SK-N-SH treated with all-trans-retinoic acid at 6 μM for 48 hours (cell line): ENCODE measurements around the gene CD28.

ENCODE experiments used
- ATAC-seq: fragments of 200-7000 bp; cut with Tn5 transposase; 3 replicates; pipeline ENCODE4 v1.9.1; 2020; ENCODE audit warnings: mild to moderate bottlenecking, moderate library complexity
- ARNTL ChIP-seq: fragments of 450-650 bp; formaldehyde crosslinking; IDR thresholded peaks from 2 replicates; pipeline ENCODE4 v1.5.0; 2020; ENCODE audit warnings: low read depth, mild to moderate bottlenecking, moderate library complexity, borderline replicate concordance
- BACH2 ChIP-seq: fragments of 250-450 bp; sonication (Bioruptor Pico); IDR thresholded peaks from 2 replicates; pipeline ENCODE4 v1.9.0; 2021; ENCODE audit warnings: mild to moderate bottlenecking, borderline replicate concordance
- CREB5 ChIP-seq: fragments of 250-450 bp; sonication (Bioruptor Pico); IDR thresholded peaks from 2 replicates; pipeline ENCODE4 v1.5.1; 2020; ENCODE audit warnings: low read depth, mild to moderate bottlenecking, moderate library complexity
- CSDC2 ChIP-seq: fragments of 250-450 bp; sonication (Bioruptor Pico); IDR thresholded peaks from 2 replicates; pipeline ENCODE4 v1.5.0; 2020; ENCODE audit warnings: mild to moderate bottlenecking, moderate library complexity
- CSRNP3 ChIP-seq: fragments of 250-450 bp; sonication (Bioruptor Pico); IDR thresholded peaks from 2 replicates; pipeline ENCODE4 v1.5.1; 2021; ENCODE audit warnings: mild to moderate bottlenecking, moderate library complexity
- ESRRG ChIP-seq: fragments of 250-450 bp; sonication (Bioruptor Pico); IDR thresholded peaks from 2 replicates; pipeline ENCODE4 v1.6.1; 2021; ENCODE audit warnings: mild to moderate bottlenecking
- GLIS3 ChIP-seq: fragments of 250-450 bp; sonication (Bioruptor Pico); IDR thresholded peaks from 2 replicates; pipeline ENCODE4 v1.5.0; 2020; ENCODE audit warnings: mild to moderate bottlenecking, moderate library complexity
- ISL1 ChIP-seq: fragments of 250-450 bp; sonication (Bioruptor Pico); IDR thresholded peaks from 2 replicates; pipeline ENCODE4 v2.1.2; 2022; ENCODE audit warnings: mild to moderate bottlenecking, moderate library complexity
- OSR1 ChIP-seq: fragments of 250-450 bp; sonication (Bioruptor Pico); IDR thresholded peaks from 2 replicates; pipeline ENCODE4 v1.8.0; 2022; ENCODE audit warnings: moderate library complexity, mild to moderate bottlenecking, inconsistent platforms
- PATZ1 ChIP-seq: fragments of 250-450 bp; sonication (Bioruptor Pico); IDR thresholded peaks from 2 replicates; pipeline ENCODE4 v1.8.0; 2020; ENCODE audit warnings: mild to moderate bottlenecking, moderate library complexity, borderline replicate concordance
- POU6F1 ChIP-seq: fragments of 250-450 bp; sonication (Bioruptor Pico); IDR thresholded peaks from 2 replicates; pipeline ENCODE4 v1.8.0; 2021; ENCODE audit warnings: low read depth, mild to moderate bottlenecking, moderate library complexity, borderline replicate concordance
- PPARA ChIP-seq: fragments of 250-450 bp; sonication (Bioruptor Pico); IDR thresholded peaks from 2 replicates; pipeline ENCODE4 v1.5.0; 2020; ENCODE audit warnings: mild to moderate bottlenecking, borderline replicate concordance
- RARB ChIP-seq: fragments of 250-450 bp; sonication (Bioruptor Pico); IDR thresholded peaks from 2 replicates; pipeline ENCODE4 v1.8.0; 2021; ENCODE audit warnings: mild to moderate bottlenecking, moderate library complexity
- SNAI2 ChIP-seq: fragments of 250-450 bp; sonication (Bioruptor Pico); IDR thresholded peaks from 2 replicates; pipeline ENCODE4 v1.5.0; 2020; ENCODE audit warnings: mild to moderate bottlenecking, moderate library complexity
- TCF4 ChIP-seq: fragments of 250-450 bp; sonication (Bioruptor Pico); IDR thresholded peaks from 2 replicates; pipeline ENCODE4 v1.8.0; 2021; ENCODE audit warnings: mild to moderate bottlenecking, moderate library complexity, borderline replicate concordance
- TOX ChIP-seq: fragments of 250-450 bp; sonication (Bioruptor Pico); IDR thresholded peaks from 2 replicates; pipeline ENCODE4 v1.8.0; 2021; ENCODE audit warnings: mild to moderate bottlenecking, moderate library complexity, borderline replicate concordance
- TSHZ2 ChIP-seq: fragments of 250-450 bp; sonication (Bioruptor Pico); IDR thresholded peaks from 2 replicates; pipeline ENCODE4 v1.5.0; 2020; ENCODE audit warnings: mild to moderate bottlenecking, moderate library complexity
- ZC3H10 ChIP-seq: fragments of 250-450 bp; sonication (Bioruptor Pico); IDR thresholded peaks from 2 replicates; pipeline ENCODE4 v1.5.1; 2021; ENCODE audit warnings: mild to moderate bottlenecking, moderate library complexity
- ZFP3 ChIP-seq: fragments of 250-450 bp; sonication (Bioruptor Pico); IDR thresholded peaks from 2 replicates; pipeline ENCODE4 v1.5.0; 2020; ENCODE audit warnings: mild to moderate bottlenecking, moderate library complexity
- ZFP30 ChIP-seq: fragments of 450-650 bp; formaldehyde crosslinking; IDR thresholded peaks from 2 replicates; pipeline ENCODE4 v1.5.0; 2022; ENCODE audit warnings: mild to moderate bottlenecking, moderate library complexity
- ZNF565 ChIP-seq: fragments of 450-650 bp; formaldehyde crosslinking; conservative IDR thresholded peaks from 2 replicates; pipeline ENCODE4 v1.5.0; 2020; ENCODE audit warnings: low read depth, mild to moderate bottlenecking, moderate library complexity
- ZNF70 ChIP-seq: fragments of 450-650 bp; formaldehyde crosslinking; IDR thresholded peaks from 2 replicates; pipeline ENCODE4 v1.5.0; 2020; ENCODE audit warnings: mild to moderate bottlenecking, moderate library complexity
- ZNF8 ChIP-seq: fragments of 450-650 bp; formaldehyde crosslinking; IDR thresholded peaks from 2 replicates; pipeline ENCODE4 v1.5.0; 2020; ENCODE audit warnings: mild to moderate bottlenecking, moderate library complexity

Gene CD28

GRCh38 chr2:203678971-203679370 is 27.5 kb upstream of the CD28 start:
- TF ChIP-seq CSRNP3 (CRISPR knock-in tag) (no peak), ZNF70 (CRISPR knock-in tag) (no peak), ZFP30 (CRISPR knock-in tag) (no peak), PATZ1 (no peak), TOX (CRISPR knock-in tag) (no peak), TSHZ2 (CRISPR knock-in tag) (no peak), CSDC2 (no peak), TCF4 (CRISPR knock-in tag) (no peak), ZFP3 (no peak), RARB (CRISPR knock-in tag) (no peak), GLIS3 (no peak), BACH2 (CRISPR knock-in tag) (no peak), CREB5 (CRISPR knock-in tag) (no peak), PPARA (no peak), ESRRG (CRISPR knock-in tag) (no peak), ZNF565 (CRISPR knock-in tag) (no peak), POU6F1 (no peak)

GRCh38 chr2:203679401-203679800 is 27.0 kb upstream of the CD28 start:
- no peak for ATAC-seq
- TF ChIP-seq ISL1 (no peak), CREB5 (CRISPR knock-in tag) (no peak), CSRNP3 (CRISPR knock-in tag) (no peak), PPARA (no peak), ZNF565 (CRISPR knock-in tag) (no peak), OSR1 (CRISPR knock-in tag) (no peak), ZNF8 (CRISPR knock-in tag) (no peak), ZFP30 (CRISPR knock-in tag) (no peak), ESRRG (CRISPR knock-in tag) (no peak), ZNF70 (CRISPR knock-in tag) (no peak), GLIS3 (no peak), TCF4 (CRISPR knock-in tag) (no peak), PATZ1 (no peak), ZFP3 (no peak), ZC3H10 (CRISPR knock-in tag) (no peak), TOX (CRISPR knock-in tag) (no peak), ARNTL (CRISPR knock-in tag) (no peak), SNAI2 (CRISPR knock-in tag) (no peak)

More at GRCh38 chr2:203678971-203679370, 27.5 kb upstream of the CD28 start:
- ATAC-seq, result no peak
